Effector CD8-positive, alpha-beta T cell (primary cell): ENCODE measurements around the gene MS4A18.

Source experiments
- DNase-seq: peaks from one replicate; lab custom pipeline; 2025; lab: John Stamatoyannopoulos, UW

The MS4A18 gene

DNA sequence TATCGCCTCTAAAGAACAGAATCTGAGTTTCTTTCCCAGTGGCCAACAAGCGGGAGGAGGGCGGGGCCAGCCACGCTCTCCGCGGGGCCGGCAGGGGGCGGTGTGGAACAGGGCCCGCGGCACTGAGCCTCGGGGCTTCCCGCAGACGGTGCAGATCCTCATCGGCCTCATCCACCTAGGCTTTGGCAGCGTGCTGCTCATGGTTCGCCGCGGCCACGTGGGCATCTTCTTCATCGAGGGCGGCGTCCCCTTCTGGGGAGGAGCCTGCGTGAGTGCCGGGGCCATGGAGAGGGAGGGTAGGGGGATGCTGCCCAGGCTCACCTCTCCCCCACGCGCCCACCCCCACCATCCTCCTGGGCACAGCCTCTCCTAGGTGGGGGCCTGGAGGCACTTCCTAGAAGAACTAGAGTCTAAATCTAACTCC is 42.9 kb downstream of the MS4A18 start:
- no peak for DNase-seq

GRCh38 chr11:60768202-60768601 is 43.7 kb downstream of the MS4A18 start:
- DNase-seq, result no peak

- DNase-seq, result no peak
Observed at GRCh38 chr11:60769273-60769672, 44.8 kb downstream of the MS4A18 start.

DNA sequence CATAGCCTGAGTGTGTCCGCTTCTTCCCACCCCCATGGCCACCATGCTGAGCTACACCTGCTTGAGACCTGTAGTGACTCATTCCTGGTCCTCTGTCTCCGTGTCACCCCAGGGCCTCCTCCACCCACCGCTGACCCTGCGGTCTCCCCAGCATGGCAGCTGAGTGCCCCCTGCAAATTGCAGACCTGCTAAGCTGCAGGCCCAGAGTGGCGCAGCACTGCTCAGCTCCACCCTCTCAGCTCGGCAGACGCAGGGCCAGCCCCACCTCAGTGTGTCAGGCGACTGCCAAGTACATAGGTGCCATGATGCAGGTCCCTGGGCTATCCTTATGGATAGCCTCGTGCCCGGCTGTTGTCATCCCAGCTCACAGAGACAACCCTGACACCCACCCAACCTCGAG is 45.3 kb downstream of the MS4A18 start:
- DNase-seq, result no peak

DNA sequence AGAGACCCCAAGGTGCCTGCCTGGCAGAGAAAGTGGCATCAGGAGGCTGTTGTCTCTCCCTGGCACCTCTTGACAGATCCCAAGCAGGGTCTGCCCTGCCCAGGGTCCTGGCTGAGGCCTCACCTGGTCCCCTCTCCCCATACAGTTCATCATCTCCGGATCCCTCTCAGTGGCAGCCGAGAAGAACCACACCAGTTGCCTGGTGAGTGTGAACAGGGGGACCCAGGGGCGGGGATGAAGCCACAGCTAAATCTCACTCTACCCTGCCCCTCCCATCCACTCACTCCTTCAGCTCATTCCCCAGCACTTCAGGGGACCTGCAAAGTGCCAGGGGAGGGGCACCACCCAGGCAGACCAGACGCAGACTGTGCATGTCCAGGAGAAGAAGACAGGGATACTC is 46.6 kb downstream of the MS4A18 start:
- DNase-seq, result no peak

GRCh38 chr11:60771879-60772525 is 47.5 kb downstream of the MS4A18 start:
- DNase-seq, result no peak

DNA sequence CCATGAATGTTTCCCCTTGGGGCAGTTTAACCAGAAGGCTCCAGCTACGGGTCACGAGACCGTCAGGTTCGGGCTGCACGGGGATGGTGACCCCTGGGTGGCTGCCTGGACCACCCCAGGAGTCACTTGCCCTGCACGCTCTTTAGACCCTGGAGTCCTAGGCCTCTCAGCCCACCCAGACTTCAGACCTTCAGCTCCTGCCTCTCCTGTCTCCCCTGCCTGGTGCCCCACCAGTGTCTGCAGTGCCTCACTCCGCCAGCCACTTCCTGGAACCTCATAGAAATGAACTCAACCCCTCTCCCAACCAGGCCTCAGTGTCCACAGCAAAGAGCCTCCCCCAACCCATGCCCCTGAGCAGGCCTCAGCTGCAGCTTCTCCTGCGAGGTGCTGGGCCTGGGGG is 48.1 kb downstream of the MS4A18 start:
- no peak for DNase-seq

DNA sequence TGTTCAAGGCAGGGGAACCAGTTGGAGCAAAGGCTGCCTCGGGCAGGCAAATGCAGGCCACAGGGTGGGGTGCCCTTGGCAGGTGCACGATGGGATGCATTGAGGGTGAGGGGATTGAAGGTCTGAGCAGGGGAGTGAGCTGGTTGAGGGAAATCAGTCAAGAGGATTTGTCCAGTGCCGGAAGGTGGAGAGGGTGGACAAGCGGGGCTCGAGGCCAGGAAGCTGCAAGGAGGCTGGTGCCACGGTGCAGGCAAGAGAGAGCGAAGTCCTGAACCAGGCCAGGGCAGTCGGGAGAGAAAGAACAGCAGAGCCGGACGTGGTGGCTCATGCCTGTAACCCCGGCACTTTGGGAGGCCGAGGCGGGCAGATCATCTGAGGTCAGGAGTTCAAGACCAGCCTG is 50.2 kb downstream of the MS4A18 start:
- no peak for DNase-seq

DNA sequence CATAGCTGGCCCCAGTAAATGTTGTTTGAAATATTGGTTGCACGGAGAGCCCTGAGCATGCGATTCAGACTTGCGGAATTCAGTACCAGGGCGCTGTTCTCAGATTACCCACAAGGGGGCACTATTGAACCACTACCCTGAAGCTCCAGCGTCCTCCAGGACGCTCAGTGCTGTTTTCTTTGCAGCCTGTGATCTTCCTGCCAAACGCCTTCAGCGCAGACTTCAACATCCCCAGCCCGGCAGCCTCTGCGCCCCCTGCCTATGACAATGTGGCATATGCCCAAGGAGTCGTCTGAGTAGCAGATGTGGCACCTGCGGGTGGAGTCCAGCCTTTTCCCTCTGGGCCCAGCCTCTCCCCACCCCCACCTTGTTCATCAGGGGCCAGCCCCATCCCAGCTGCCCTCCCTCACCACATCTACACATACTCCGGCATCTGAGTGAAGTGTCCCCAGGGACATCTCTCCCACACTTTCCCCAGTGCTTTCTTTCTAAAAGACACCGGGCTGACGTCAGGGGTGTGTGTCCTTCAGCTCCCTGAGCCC is 51.0 kb downstream of the MS4A18 start:
- DNase-seq, result peak; percentile 70

DNA sequence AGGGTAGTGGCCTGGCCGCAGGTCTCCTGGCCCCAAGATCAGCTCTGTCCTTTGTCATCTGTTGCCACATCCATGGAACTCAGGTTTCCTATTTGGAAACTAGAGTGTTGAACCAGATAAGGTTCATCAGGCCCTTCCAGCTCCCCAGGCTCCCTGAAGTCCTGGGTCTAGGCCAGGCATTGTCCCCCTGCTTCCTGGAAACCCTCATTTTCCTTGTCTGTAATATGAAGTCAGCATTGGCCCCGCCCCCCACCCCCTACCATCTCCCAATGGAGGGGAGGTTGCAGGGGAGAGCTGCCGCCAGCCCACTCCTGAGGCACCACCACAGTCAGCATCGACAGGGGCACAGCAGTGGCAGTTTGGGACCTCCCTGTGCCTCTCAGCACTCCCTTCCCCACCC is 51.6 kb downstream of the MS4A18 start:
- no peak for DNase-seq

DNA sequence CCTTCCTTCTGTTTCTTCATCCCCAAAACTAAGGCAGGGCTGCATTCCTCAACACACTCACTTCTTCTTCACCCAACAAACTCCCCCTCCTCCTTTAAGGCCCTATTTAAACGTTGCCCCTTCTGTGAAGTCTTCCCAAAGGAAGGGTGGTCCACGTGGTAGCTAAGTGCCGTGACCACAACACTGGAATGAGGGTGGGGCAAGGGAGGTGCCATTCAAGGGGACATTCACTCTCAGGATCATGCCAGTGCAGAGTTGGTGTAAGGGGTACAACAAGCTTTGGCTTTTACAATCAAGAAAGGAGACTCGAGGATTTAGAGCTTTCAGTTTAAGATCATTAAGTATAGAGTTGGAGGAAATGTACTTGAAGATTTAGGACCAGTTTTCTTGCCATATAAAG is 52.6 kb downstream of the MS4A18 start:
- no peak for DNase-seq

GRCh38 chr11:60777572-60777971 is 53.1 kb downstream of the MS4A18 start:
- no peak for DNase-seq

DNA sequence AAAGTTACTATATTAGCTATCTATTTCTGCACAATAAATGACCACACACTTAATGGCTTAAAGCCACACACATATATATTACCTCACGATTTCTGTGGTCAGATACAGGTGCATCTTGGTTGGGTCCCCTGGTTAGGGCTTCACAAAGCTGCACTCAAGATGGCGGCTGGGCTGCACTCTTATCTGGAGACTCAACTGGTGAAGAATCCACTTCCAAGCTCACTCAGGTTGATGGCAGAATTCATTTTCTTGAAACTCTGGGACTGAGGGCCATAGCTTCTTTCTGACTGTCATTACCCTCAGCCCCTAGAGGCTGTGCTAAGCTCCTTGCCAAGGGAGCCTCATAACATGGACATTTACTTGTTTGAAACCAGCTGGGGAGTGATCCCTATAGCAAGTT is 55.5 kb downstream of the MS4A18 start:
- DNase-seq, result no peak

- DNase-seq, result no peak
Observed at GRCh38 chr11:60780774-60781173, 56.3 kb downstream of the MS4A18 start.

- no peak for DNase-seq
Observed at GRCh38 chr11:60781286-60781980, 56.9 kb downstream of the MS4A18 start.

DNA sequence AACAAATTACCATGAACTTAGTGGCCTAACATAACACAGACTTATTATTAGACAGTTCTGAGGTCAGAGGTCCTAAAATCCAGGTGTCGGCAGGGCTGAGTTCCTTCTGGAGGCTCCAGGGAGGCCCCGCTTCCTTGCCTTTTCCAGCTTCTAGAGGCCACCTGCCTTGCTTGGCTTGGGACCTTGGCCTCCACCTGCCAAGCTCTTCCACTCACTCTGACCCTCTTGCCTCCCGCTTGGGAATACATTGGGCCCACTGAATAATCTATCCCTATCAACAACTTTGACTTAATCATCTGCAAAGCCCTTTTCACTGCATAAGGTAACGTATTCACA is 57.4 kb downstream of the MS4A18 start:
- no peak for DNase-seq

DNA sequence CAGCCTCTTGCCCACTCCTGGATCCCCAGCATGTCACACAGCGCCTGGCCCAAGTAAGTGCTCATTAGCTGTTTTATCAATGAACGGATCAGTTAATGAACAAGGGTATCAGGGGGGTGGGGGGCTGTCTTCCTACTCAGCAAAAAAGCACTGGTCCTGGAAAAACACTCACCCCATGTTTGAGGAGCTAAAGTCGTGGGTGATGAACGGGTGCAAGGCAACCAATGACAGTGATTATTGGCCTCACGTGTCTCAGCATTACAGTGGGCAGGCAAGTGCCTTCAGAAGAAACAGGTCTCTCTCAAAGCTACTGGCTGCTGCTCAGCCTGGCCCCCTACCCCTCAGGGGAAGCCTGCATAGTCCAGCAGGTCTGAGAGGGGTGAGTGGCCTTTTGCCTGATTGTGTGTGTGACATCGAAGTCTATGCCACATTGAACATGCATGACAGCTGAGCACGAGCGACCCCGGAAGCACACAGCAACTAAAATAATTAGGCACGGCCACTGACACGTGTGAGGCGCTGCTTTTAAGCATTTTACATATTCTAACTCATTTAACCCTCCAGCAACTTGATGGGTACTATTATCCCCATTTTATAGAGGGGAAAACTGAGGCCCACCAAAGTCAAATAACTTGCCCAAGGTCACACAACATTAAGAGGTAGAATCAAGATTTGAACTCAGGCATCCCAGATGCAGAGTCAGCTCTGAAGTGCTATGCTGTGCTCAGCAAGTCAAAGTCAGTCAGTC is 58.0 kb downstream of the MS4A18 start:
- no peak for DNase-seq

DNA sequence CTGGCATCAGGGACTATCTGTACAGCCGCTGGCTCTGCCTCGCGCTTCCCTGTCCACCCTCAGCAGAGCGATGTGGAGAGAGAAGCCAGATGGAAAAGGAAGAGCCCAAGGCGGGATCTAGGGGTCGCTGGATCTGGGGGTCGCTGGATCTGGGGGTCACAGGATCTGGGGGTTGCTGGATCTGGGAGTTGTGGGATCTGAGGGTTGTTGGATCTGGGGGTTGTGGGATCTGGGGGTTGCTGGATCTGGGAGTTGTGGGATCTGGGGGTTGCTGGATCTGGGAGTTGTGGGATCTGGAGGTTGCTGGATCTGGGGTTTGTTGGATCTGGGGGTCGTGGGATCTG is 58.6 kb downstream of the MS4A18 start:
- DNase-seq, result no peak

- no peak for DNase-seq
Observed at GRCh38 chr11:60783911-60784310, 59.4 kb downstream of the MS4A18 start.

- DNase-seq, result no peak
Observed at GRCh38 chr11:60785136-60785535, 60.6 kb downstream of the MS4A18 start, which contains the start of gene MS4A10. Gene MS4A10, plus strand, starts transcription at chr11:60785333. Its CDS starts 5,003 bp downstream, at chr11:60790336.

- DNase-seq, result no peak
Observed at GRCh38 chr11:60785806-60786361, 61.4 kb downstream of the MS4A18 start.

- DNase-seq, result no peak
Observed at GRCh38 chr11:60786811-60787567, 62.5 kb downstream of the MS4A18 start.
